Progenitor cell of endocrine pancreas (in vitro differentiated cells): ENCODE measurements around the gene KIAA0319L. TPM values are rescaled to one million over a fixed set of nuclear protein-coding genes. Genes with fewer than 3 reads are reported as not detected.
"Not testable (repeated sequence)": the region's sequence is repeated elsewhere in the genome, so short reads cannot be mapped to it uniquely, and the experiment has no call there.

Source experiments
- DNase-seq: peaks from one replicate; pipeline ENCODE4 v3.0.0; 2021; ENCODE audit warnings: low spot score; ENCODE audit not compliant: unreplicated experiment
- H3K27ac Mint-ChIP-seq: 2 replicates; pipeline ENCODE4 v1.8.0; 2021; ENCODE audit warnings: mild to moderate bottlenecking, moderate library complexity, mixed read lengths
- H3K27me3 Mint-ChIP-seq: 2 replicates; pipeline ENCODE4 v1.8.0; 2021; ENCODE audit warnings: mixed read lengths
- H3K36me3 Mint-ChIP-seq: 2 replicates; pipeline ENCODE4 v1.8.0; 2022; ENCODE audit warnings: mixed read lengths; ENCODE audit not compliant: insufficient read depth
- H3K4me1 Mint-ChIP-seq: 2 replicates; pipeline ENCODE4 v1.8.0; 2021; ENCODE audit warnings: low read depth, mixed read lengths
- H3K4me3 Mint-ChIP-seq: 2 replicates; pipeline ENCODE4 v1.8.0; 2021; ENCODE audit warnings: low read depth, mild to moderate bottlenecking, moderate library complexity, mixed read lengths
- H3K9me3 Mint-ChIP-seq: 2 replicates; pipeline ENCODE4 v1.8.0; 2021; ENCODE audit warnings: low read depth, mixed read lengths
- CTCF ChIP-seq: fragments of 200-600 bp; sonication (generic); IDR thresholded peaks from one replicate; pipeline ENCODE4 v1.5.0; 2021; ENCODE audit warnings: antibody characterized with exemption, mild to moderate bottlenecking; ENCODE audit not compliant: unreplicated experiment
- total RNA-seq: library from RNA; stranded (reverse); gene quantifications from 2 replicates; pipeline ENCODE4 v1.2.1, GENCODE V29; 2021

The KIAA0319L gene
- total RNA-seq, 1 donor from 2014 or later = 70.0 TPM

GRCh38 chr1:35481229-35481628, 76.0 kb downstream of the KIAA0319L start:
- DNase-seq = no peak
- H3K27me3 Mint-ChIP-seq = no peaks in the 10 kb centered on the region
- no peak overlapping the region for H3K4me3 Mint-ChIP-seq
- peaks cover 11% of the 10 kb centered on the region for H3K9me3 Mint-ChIP-seq
- H3K27ac Mint-ChIP-seq = no peak overlapping the region
- H3K36me3 Mint-ChIP-seq = peaks cover 27% of the 10 kb centered on the region
- H3K4me1 Mint-ChIP-seq = no peaks in the 10 kb centered on the region
- TF ChIP-seq CTCF = no peak

GRCh38 chr1:35477870-35478269, 79.3 kb downstream of the KIAA0319L start:
- peaks cover 23% of the 10 kb centered on the region for H3K36me3 Mint-ChIP-seq
- no peak for TF ChIP-seq CTCF

GRCh38 chr1:35475856-35476674, 81.1 kb downstream of the KIAA0319L start:
- H3K4me1 Mint-ChIP-seq = peaks cover 3% of the 10 kb centered on the region
- H3K9me3 Mint-ChIP-seq = peaks cover 5% of the 10 kb centered on the region
- H3K27me3 Mint-ChIP-seq = no peaks in the 10 kb centered on the region
- H3K27ac Mint-ChIP-seq = no peak overlapping the region
- peaks cover 20% of the 10 kb centered on the region for H3K36me3 Mint-ChIP-seq
- no peak for DNase-seq
- no peak for TF ChIP-seq CTCF
- no peak overlapping the region for H3K4me3 Mint-ChIP-seq

More at GRCh38 chr1:35477870-35478269, 79.3 kb downstream of the KIAA0319L start:
- Mint-ChIP-seq H3K4me1 (peaks cover 3% of the 10 kb centered on the region), H3K4me3 (no peak overlapping the region), H3K27me3 (no peaks in the 10 kb centered on the region), H3K9me3 (peaks cover 6% of the 10 kb centered on the region), H3K27ac (no peak overlapping the region)
- DNase-seq = no peak

- Mint-ChIP-seq H3K4me3 (no peak overlapping the region), H3K27me3 (no peaks in the 10 kb centered on the region), H3K36me3 (peaks cover 23% of the 10 kb centered on the region), H3K4me1 (peaks cover 3% of the 10 kb centered on the region), H3K27ac (no peak overlapping the region), H3K9me3 (peaks cover 5% of the 10 kb centered on the region)
- DNase-seq = no peak
- no peak for TF ChIP-seq CTCF
Measured at GRCh38 chr1:35475356-35475755, 81.8 kb downstream of the KIAA0319L start.

GRCh38 chr1:35473216-35473615, 84.0 kb downstream of the KIAA0319L start:
- not testable (repeated sequence) for DNase-seq, H3K27ac Mint-ChIP-seq, H3K4me3 Mint-ChIP-seq, H3K9me3 Mint-ChIP-seq, H3K27me3 Mint-ChIP-seq, H3K4me1 Mint-ChIP-seq
- peaks cover 26% of the 10 kb centered on the region for H3K36me3 Mint-ChIP-seq
